GM18499 (cell line): ENCODE data around the gene NDUFB10.
"Not testable (repeated sequence)": the region's sequence is repeated elsewhere in the genome, so short reads cannot be mapped to it uniquely, and the experiment has no call there.

Experiments used
- ATAC-seq: cut with Tn5 transposase; IDR thresholded peaks from one replicate; pipeline ENCODE4 v1.9.1; 2021; ENCODE audit warnings: moderate number of reproducible peaks; ENCODE audit not compliant: insufficient read depth, unreplicated experiment

Gene NDUFB10

GRCh38 chr16:1959269-1960039 lies at the start of gene NDUFB10:
NDUFB10 (plus strand) TSS chr16:1959538; CDS start chr16:1959625, 87 bp downstream.
- no peak for ATAC-seq

DNA sequence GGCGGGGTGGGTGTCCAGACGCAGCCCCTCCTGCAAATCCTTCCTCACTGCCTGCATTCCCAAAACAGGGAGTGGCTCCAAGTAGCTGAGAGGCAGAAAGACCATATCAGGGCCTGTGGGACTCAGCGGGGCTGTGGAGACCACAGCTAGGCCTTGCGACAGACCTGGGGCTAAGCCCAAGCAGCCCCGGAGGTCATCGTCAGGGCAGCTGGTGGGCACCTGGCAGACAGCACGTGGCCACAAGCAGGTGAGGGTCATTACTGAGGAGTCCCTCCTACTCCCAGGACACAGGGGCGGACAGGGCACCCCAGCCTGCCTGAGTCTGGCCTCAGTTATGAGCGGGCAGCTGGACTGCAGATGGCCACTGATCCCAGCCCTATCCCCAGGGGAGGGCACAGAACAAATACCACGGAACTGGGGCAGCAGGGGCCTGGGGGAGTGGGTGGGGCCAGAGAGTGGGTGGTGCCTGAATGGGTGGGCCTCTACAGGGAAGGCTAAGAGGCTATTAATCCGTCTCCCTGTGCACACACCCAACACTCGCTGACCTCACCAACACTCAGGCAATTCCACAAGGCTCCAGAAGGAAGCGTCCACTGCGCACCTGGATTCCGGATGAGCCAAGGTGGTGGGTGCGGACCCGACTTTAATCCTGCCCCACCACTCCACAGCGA lies 49.6 kb upstream of the NDUFB10 start:
- ATAC-seq, result no peak

DNA sequence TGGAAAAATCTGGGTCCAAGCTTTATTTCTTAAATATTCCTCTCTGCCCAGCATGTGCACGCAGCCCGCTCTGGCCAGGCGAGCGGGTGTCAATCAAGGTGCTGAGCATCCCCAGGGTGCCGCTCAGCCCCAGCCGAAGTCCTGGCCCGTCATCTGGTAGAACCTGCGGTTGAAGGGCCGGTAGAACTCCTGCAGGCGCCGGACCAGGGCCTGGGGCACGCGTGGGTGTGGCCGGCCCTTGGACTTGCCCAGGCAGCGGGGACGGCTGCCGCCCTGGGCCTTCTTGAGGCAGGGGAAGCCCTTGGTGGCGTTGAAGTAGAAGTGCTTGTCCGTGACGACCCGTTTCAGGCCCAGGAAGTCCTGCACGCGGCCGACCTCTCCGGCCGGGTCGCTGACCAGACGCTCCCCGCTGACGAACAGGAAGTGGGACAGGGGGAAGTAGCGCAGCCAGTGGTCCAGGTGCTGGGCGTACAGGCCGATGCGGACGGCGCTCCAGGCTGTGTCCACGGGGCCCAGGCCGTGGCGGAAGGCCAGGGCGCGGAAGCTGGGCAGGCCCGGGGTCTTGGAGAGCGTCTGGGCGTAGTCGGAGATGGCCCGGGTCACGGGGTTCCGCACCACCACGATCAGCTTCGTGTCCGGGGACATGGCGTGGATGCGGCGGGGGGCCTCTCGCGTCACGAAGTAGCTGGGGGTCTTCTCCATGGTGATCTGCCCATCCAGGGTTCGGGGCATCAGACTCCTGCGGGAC lies 47.7 kb upstream of the NDUFB10 start:
- no peak for ATAC-seq

DNA sequence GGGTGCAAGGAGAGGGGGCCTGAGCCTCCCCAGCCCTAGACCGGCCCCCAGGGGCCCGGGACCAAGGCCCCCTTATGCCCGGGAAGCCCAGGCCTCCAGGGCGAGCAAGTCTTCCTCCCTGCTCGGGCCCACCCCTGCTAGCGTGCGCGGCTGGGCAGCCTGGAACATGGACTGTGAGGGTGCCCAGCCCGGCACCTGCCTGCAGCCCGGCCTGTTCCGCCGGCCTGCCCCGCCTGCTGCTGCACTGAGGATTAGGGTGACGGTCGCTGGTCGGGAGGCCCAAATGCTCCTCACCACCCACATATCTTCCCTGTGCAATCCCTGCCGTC lies 47.2 kb upstream of the NDUFB10 start:
- ATAC-seq, result no peak

DNA sequence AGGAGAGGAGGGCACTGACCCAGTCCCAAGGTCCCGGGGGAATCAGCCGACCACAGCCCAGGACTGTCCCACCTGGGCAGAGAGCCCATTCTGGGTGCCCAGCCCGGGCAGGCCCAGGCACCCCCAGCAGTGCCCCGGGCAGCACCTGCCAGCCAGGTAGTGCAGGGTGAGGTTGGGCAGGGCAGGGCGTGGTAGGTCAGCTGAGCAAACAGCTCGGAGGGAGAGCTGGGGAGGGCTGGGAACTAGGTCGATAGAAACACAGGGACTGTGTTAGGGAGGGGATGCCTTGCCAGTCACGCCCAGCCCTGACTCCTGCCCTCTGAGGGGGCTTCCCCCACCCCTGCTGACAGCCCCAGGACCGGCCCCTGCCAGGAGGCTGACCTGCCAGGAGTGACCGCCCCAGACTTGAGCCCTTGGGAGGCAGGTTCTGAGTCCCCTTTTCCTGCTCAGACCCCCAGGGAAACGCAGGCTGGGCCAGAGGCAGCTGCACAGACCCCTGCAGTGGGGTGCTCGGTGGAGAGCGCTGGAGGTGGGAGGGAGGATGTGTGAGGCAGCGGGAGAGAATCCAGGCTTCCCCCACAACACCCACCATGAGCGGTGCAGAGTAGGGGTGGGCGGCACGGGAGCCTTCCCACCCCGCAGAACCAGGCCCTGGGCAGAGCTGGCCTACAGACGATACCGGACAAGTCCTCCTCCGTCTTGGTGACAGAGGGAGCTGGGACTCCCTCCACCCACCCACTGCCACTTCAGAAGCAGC lies 45.8 kb upstream of the NDUFB10 start:
- no peak for ATAC-seq

DNA sequence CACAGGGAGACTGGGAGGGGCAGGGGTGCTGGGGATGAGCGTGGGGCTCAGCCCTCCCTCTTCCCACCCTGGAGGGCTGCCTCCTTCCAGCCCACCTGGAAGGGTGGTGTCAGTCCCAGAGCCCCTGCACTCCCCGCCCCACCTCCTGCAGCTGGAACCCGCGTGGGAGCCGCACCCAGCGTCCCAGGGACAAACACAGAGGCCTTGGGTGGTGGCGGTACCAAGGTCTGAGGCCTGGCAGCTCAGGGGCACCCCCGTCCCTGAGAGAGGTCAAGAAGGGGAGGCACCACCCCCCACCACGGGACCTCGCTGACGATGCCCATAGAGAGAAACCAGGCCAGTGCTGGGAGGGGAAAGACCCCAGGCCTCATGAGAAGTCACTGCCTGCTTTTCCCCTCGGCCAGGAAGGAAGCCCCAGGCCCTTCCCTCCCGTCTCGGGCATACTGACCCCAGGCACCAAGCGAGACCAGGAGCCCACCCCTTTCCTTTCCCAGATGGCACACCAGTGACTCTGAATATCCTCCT lies 45.2 kb upstream of the NDUFB10 start:
- ATAC-seq, result no peak

DNA sequence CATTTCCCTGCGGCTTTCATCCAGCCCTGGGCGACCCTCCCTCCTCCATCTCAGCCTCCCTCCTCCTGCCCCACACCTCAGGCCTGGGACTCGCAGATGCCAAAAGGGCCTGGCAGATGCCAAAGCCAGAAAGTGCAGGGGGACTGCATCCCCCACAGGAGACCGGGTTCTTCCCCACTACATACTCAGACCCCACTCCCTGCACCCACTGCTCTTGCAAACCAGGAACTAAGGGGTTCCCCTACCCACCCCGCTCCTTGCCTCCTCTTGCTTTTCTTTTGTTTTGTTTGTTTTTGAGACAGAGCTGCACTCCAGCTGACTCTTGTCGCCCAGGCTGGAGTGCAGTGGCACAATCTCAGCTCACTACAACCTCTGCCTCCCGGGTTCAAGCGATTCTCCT lies 44.4 kb upstream of the NDUFB10 start:
- no peak for ATAC-seq

DNA sequence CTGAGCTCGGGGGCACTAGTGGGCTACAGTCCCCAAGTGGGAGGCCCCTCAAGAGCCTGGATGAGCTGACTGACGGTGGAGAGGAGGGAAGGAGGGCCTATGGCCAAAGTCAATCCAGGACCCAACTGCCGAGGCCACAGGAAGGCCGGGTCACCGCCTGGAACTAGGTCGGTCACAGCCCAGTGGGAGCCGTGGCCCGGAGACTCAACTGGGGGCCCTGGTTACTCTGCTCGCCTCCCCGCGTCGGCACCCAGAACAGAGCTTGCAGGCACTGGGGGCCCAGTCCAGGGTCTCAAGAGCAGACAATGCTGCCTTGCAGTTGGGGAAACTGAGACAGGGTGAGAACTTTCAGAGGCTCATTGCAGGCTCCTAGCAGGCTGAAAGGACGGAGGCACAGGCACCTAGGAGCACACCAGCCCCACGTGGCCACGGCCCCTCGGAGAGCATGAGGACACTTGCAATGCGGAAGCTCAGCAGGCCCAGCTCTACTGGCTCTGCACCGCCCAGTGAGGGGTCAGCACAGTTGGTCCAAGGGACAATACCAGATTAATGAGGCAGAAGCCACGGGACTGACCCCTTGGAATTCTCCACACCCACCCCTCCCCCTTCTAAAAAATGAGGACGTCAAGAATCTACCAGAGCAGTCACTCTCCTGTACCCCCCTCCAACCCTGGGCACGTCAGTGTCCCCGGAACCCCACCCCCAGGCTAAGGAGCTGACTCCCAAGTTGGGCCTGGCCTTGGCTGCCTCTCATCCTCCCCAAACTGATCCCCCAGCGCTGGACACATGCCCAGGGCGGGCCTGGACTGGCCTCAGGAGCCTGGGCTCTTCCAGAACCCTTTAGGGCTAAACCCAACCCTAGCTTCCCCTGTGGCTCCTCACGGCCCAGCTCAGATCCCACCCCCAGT lies 43.4 kb upstream of the NDUFB10 start:
- ATAC-seq, result no peak

GRCh38 chr16:1916640-1916990 lies 42.7 kb upstream of the NDUFB10 start:
- ATAC-seq, result no peak

DNA sequence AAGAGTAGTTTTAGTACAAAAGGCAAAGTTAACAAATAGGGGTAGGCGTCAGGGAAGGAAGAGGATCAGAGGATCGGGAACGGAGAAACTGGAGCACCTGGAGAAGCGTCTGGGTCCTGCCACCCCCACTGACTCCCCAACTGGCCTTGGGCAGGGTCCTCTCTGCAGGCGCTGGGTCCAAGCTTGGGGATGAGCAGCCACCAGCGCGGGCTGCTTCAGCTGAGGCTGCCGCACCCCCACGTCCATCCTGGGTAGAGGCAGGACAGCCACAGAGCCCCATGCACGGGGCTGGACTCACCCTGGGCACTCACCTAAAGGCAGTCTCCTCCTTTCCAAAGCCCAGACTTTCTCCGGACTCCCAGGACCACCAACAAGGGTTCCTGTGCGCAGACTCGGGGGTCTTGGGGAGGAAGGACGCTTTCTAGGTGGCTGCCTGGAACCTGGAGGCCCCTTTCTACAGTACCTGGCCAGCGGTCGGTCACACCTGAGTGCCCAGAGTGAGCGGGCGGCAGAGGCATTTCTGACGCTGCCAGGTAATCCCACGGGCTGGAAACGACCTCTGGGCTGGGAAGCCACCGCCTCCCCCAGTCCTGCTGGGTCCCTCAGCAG lies 42.2 kb upstream of the NDUFB10 start:
- no peak for ATAC-seq

DNA sequence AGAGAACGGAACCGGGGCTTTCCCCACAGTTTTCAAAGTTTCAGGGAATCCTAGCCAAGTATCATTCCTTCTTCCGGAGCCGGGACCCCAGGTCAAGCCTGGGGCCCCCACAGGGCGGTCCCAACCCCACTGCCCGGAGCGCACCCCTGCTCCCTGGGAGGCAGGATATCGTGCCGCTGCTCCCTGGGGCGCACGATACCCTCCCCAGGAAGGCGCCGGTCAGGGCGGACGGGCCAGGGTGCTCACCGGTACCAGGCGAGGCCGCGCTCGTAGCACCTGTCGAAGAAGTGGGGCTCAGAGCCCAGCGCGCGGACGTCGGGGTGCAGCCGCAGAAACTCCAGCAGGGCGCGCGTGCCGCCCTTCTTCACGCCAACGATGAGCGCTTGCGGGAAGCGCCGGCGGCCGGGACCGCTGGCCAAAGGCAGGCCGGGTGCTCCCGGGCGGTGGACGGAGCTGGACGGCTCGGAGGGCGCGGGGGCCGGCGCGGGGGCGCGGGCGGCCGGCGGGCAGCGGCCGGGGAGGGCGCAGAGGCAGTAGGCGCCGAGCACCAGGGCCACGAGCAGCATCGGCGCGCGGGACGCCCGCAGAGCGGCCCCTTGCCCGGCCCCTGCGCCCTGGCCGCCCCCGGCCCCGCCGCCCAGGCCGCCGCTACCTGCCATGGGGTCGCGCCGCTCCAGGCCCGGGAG lies 41.5 kb upstream of the NDUFB10 start:
- no peak for ATAC-seq

GRCh38 chr16:1918351-1919326 lies 40.7 kb upstream of the NDUFB10 start, which contains the start of gene HS3ST6:
HS3ST6 (minus strand) TSS chr16:1918415; CDS start chr16:1918323, 92 bp downstream.
- ATAC-seq, result no peak

DNA sequence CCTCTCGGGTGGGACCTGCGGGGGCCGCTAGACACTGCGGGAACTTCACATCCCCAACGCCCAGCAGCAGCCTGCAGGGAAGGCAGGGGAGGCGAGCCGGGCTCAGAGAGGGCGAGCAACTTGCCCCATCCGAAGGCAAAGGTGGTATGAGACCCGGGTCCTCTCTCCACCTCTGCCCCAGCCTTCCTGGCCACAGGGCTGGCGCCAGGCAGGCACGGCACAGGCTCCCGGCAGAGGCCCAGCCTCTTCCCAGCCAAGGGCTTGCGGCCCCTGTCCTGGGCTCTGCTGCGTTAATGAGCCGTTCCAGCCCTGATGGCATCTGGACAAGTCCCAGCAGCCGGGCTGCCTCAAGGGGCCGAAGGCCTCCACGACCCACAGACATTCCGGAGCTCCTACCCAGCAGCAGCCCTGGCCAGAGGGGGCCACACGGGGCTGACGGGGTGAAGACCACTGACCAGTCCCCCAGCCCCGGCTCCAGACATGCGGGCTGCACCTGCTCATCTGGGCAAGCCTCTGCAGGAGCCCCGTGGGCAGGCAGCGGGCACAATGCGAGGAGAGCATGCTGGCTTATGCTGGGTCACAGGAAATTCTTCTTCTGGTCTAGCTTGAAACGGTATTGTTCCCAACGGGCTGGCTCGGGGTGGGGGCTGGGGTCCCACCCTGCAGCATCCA lies 39.9 kb upstream of the NDUFB10 start:
- ATAC-seq, result no peak

- ATAC-seq, result not testable (repeated sequence)
Observed at GRCh38 chr16:1920122-1920521, 39.2 kb upstream of the NDUFB10 start.

GRCh38 chr16:1920727-1921171 lies 38.6 kb upstream of the NDUFB10 start:
- no peak for ATAC-seq

- no peak for ATAC-seq
Observed at GRCh38 chr16:1922357-1922756, 37.0 kb upstream of the NDUFB10 start.
